ENCODE results near the gene VPS54. TPM values are rescaled to one million over a fixed set of nuclear protein-coding genes. Genes with fewer than 3 reads are reported as not detected.

VPS54 gene, protein sequence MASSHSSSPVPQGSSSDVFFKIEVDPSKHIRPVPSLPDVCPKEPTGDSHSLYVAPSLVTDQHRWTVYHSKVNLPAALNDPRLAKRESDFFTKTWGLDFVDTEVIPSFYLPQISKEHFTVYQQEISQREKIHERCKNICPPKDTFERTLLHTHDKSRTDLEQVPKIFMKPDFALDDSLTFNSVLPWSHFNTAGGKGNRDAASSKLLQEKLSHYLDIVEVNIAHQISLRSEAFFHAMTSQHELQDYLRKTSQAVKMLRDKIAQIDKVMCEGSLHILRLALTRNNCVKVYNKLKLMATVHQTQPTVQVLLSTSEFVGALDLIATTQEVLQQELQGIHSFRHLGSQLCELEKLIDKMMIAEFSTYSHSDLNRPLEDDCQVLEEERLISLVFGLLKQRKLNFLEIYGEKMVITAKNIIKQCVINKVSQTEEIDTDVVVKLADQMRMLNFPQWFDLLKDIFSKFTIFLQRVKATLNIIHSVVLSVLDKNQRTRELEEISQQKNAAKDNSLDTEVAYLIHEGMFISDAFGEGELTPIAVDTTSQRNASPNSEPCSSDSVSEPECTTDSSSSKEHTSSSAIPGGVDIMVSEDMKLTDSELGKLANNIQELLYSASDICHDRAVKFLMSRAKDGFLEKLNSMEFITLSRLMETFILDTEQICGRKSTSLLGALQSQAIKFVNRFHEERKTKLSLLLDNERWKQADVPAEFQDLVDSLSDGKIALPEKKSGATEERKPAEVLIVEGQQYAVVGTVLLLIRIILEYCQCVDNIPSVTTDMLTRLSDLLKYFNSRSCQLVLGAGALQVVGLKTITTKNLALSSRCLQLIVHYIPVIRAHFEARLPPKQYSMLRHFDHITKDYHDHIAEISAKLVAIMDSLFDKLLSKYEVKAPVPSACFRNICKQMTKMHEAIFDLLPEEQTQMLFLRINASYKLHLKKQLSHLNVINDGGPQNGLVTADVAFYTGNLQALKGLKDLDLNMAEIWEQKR
- 8.8 TPM for total RNA-seq
- long read RNA-seq, full-length matches to known transcripts, result 11 of 18 reads
- long read RNA-seq, partial matches to known transcripts, result 1 of 18 reads
- long read RNA-seq, other reads (novel, unspliced or antisense), result 6 of 18 reads

- DNase-seq, result peak; percentile 79
- ATAC-seq (ENCODE audit: poor library complexity), result peak; percentile 93
- intact Hi-C loops (cut with DNase I), result no loop called here
Measured at GRCh38 chr2:64019083-64019974, at the start of gene VPS54. Gene VPS54, minus strand, starts transcription at chr2:64019428. Its CDS starts 35,429 bp downstream, at chr2:63983999.

DNA sequence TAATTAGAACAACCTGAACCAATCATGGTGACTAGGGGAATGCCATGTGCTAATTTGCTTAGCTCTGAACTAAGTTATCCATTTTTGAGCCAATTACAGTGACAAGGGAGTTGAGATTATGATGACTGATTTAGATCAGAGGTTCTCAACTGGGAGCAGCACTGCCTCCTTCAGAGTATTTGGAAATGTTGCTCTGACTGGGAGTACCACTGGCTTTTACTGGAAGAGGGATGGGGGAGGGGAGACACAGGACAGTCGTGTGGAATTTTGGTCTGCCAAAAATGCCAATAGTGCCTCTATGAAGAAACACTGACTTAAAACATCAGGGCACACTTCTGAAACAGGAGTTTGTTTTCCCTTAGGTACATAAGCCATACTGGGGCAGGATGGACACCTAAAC lies 48.1 kb upstream of the VPS54 start:
- intact Hi-C loops (cut with DNase I), result no loop called here
- ATAC-seq (ENCODE audit: poor library complexity) (no peak), DNase-seq (no peak)

GRCh38 chr2:64065516-64065915 lies 46.3 kb upstream of the VPS54 start:
- intact Hi-C loops (cut with DNase I), result no loop called here
- no peak for ATAC-seq (ENCODE audit: poor library complexity)
- DNase-seq, result no peak

DNA sequence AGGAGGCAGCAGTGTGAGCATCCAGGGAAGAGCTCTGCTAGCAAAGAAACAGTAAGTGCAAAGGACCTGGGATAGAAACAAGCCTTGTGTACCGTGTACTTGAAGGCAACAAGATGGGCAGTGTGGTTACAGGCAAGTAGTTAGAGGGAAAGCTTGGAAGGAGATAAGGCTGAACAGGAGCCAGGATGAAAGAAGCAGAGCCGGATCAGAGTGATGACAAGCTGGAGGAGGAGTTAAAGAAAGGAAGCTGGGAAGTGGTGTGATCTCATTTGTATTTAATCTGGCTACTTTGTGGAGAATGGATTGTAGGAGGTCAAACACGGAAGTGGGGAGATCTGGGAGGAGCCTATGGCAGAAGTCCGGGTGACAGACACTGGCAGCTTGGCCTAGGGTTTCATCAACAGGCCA lies 44.7 kb upstream of the VPS54 start:
- ATAC-seq (ENCODE audit: poor library complexity) (peak; percentile 78), DNase-seq (no peak)
- intact Hi-C loops (cut with DNase I), result no loop called here

GRCh38 chr2:64063454-64063853 lies 44.2 kb upstream of the VPS54 start:
- intact Hi-C loops (cut with DNase I), result no loop called here
- DNase-seq (no peak), ATAC-seq (ENCODE audit: poor library complexity) (no peak)

DNA sequence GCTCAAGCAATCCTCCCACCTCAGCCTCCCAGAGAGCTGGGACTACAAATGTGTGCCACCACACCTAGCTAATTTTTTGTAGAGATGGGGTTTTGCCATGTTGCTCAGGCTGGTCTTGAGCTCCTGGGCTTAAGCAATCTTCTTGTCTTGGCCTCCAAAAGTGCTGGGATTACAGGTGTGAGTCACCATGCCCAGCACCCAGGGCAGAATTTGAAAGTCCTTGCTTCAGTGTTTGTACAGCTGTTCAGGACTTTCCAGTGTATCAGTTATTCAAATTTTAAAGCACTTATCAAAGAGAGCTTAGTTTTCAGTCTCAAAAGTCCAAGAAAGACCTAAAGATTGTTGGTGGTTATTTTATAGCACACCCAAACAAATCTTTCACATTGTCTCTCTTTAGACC lies 43.6 kb upstream of the VPS54 start:
- intact Hi-C loops (cut with DNase I), result no loop called here
- no peak for DNase-seq

GRCh38 chr2:64059270-64059669 lies 40.0 kb upstream of the VPS54 start:
- intact Hi-C loops (cut with DNase I), result loop anchor here (10.0 kb wide), 1 partner anchor 86 kb away; the partner anchor contains the start of gene PELI1
- DNase-seq (no peak), ATAC-seq (ENCODE audit: poor library complexity) (no peak)

More for the DNA sequence above, 43.6 kb upstream of the VPS54 start:
- no peak for ATAC-seq (ENCODE audit: poor library complexity)

DNA sequence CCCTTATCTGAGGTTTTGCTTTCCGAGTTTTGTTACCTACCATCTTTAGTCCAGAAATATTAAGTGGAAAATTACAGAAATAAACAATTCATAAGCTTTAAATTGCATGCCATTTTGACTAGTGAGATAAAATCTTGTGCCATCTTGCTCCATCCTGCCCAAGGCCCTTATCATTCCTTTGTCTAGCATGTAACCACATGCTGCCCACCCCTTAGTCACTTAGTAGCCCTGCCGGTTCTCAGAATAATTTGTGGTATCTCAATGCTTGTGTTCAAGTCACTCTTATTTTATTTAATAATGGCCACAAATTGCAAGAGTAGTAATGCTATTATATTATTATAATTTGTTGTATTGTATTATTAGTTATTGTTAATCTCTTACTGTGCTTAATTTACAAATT lies 36.8 kb upstream of the VPS54 start:
- intact Hi-C loops (cut with DNase I), result loop anchor here (10.0 kb wide), 1 partner anchor 89 kb away; the partner anchor contains the start of gene PELI1
- ATAC-seq (ENCODE audit: poor library complexity) (no peak), DNase-seq (no peak)

GRCh38 chr2:64054161-64054915 lies 35.1 kb upstream of the VPS54 start:
- DNase-seq (no peak), ATAC-seq (ENCODE audit: poor library complexity) (no peak)
- intact Hi-C loops (cut with DNase I), result loop anchor here (5.0 to 10.0 kb wide), 3 partner anchors 90 to 273 kb away; partner anchors contain the start of gene PELI1

DNA sequence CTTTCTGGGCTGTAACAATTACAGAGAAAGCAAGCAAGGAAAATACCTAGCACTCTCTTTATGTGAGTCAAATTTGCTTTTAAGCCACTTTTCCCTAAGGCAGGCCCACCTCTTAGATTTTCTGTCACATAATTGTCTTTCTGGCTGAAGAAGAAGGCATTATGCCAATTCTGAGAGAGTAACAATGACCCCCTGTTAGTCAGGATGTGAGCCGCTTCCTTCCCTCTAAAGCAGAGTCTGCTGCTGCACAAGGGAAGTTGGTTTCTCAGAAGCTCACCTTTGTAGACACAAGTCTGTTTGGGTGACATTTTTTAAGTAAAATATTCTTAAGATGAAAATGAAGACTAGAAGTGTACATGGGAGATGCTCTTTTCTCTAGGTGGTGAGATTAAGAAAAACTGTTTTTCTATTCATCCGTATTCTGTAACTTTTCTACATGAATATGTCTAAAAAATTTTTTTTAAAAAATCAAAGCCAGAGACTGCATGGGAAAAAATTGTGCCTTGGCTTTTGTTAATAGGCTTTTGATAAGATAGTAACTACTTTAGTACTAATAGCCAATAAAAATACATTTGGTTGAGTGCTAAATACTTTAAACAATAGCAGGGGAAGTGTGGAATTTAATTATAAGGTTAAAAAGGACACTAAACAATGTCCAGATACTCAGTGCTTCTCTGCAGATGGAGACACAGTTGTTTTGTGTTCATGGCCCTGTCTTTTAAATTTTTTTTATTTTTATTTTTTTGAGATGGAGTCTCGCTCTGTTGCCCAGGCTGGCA lies 33.4 kb upstream of the VPS54 start:
- DNase-seq, result no peak
- no peak for ATAC-seq (ENCODE audit: poor library complexity)

DNA sequence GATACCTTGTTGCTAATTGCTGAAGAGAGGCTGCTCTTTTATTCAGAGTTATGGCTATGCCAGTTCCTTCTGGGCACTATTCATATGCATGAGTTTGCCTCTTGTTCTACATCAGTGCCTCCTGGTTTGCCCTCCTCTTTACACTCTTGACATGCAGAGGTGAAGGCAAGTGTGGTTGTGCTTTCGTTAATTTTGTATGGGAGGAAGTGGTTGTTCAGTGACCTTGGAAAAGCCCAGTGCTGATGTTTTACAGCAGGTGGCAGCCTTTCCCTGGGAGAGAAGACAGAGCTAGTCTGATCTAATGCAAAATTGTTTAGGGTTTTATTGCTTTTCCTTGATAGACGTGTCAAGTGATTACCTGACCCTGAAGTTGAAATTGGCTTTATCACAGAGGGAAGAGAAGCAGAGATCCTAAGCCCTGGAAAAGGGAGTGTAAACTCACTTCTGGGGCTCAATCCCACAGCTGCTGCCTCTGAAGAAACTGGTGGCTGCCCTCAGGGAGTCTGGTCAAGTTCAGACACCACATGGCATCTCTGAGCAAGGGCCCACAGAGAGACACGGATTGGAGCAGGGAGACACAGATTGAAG lies 30.5 kb upstream of the VPS54 start:
- intact Hi-C loops (cut with DNase I), result loop anchor here (5.0 to 10.0 kb wide), 4 partner anchors 95 to 435 kb away; partner anchors contain the start of gene PELI1
- ATAC-seq (ENCODE audit: poor library complexity) (peak; percentile 93), DNase-seq (peak; percentile 50)

More for the DNA sequence above, 33.4 kb upstream of the VPS54 start:
- intact Hi-C loops (cut with DNase I), result loop anchor here (5.0 to 10.0 kb wide), 3 partner anchors 92 to 275 kb away; partner anchors contain the start of gene PELI1

- ATAC-seq (ENCODE audit: poor library complexity) (no peak), DNase-seq (no peak)
- intact Hi-C loops (cut with DNase I), result loop anchor here (10.0 kb wide), 1 partner anchor 439 kb away; no protein-coding TSS in a partner anchor
Measured at GRCh38 chr2:64045938-64046337, 26.7 kb upstream of the VPS54 start.

DNA sequence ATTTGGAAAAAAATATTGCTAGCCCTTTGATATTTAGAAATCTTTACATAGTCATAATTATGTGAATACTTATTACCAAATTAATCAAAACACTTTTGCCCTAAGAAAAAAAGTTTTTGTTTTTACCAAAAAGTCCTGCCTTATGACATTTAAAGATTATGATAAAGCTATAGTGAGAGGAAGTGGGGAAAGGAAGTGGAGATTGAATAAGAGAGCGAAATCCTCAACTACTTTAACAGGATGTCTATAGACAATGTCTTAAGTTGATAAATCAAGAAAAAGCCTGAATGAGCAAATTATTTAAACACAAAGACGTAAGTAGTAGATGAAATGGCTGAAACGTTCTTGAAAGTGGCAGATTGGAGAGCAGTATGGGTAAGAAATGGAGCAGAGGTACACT lies 20.9 kb upstream of the VPS54 start:
- no peak for ATAC-seq (ENCODE audit: poor library complexity)
- intact Hi-C loops (cut with DNase I), result loop anchor here (10.0 kb wide), 1 partner anchor 445 kb away; no protein-coding TSS in a partner anchor

GRCh38 chr2:64036034-64036705 lies 16.9 kb upstream of the VPS54 start:
- DNase-seq (no peak), ATAC-seq (ENCODE audit: poor library complexity) (no peak)
- intact Hi-C loops (cut with DNase I), result no loop called here

More for the DNA sequence above, 20.9 kb upstream of the VPS54 start:
- no peak for DNase-seq
